Erythroblast (primary cell): ENCODE data around the gene UBE2H.

Experiments
- GATA1 ChIP-seq: IDR thresholded peaks from 2 replicates; pipeline ENCODE4 v1.6.1; 2011; ENCODE audit warnings: low read depth, mild to moderate bottlenecking, control low read depth, low read length, moderate library complexity
- POLR2A ChIP-seq: IDR thresholded peaks from 2 replicates; pipeline ENCODE4 v1.6.1; 2011; ENCODE audit warnings: mild to moderate bottlenecking, low read length

- TF ChIP-seq POLR2A: no peak
- no peak for TF ChIP-seq GATA1
Measured at GRCh38 chr7:129832701-129833227, 120.0 kb downstream of the UBE2H start.
